ENCODE results near the gene DTNBP1. TPM values are rescaled to one million over a fixed set of nuclear protein-coding genes. Genes with fewer than 3 reads are reported as not detected.

Gene DTNBP1
- total RNA-seq, 1 donor from 2014 or later: 19.2 TPM

GRCh38 chr6:15585760-15586214 lies 77.0 kb downstream of the DTNBP1 start:
- no peak overlapping the region for H3K27ac ChIP-seq (replicated peaks)
- no peak for DNase-seq
- no peak for TF ChIP-seq CTCF (IDR thresholded peaks at IDR 0.05; ENCODE audit: borderline replicate concordance)
- H3K4me1 ChIP-seq: peaks cover 15% of the 10 kb centered on the region
- intact Hi-C loops (cut with micrococcal nuclease): no loop called here
- H3K27me3 ChIP-seq (ENCODE audit: low read depth): no peaks in the 10 kb centered on the region
- H3K4me3 ChIP-seq: no peak overlapping the region
- no peaks in the 10 kb centered on the region for H3K36me3 ChIP-seq
- no peaks in the 10 kb centered on the region for H3K9me3 ChIP-seq (replicated peaks)

- Histone ChIP-seq H3K9me3 (replicated peaks) (no peaks in the 10 kb centered on the region), H3K36me3 (no peaks in the 10 kb centered on the region), H3K4me3 (no peak overlapping the region), H3K27ac (replicated peaks) (no peak overlapping the region), H3K4me1 (peaks cover 21% of the 10 kb centered on the region), H3K27me3 (ENCODE audit: low read depth) (no peaks in the 10 kb centered on the region)
- no peak for TF ChIP-seq CTCF (IDR thresholded peaks at IDR 0.05; ENCODE audit: borderline replicate concordance)
- DNase-seq: no peak
- intact Hi-C loops (cut with micrococcal nuclease): no loop called here
Measured at GRCh38 chr6:15582499-15582898, 80.3 kb downstream of the DTNBP1 start.

GRCh38 chr6:15581751-15582150 lies 81.1 kb downstream of the DTNBP1 start:
- peaks cover 19% of the 10 kb centered on the region for H3K4me1 ChIP-seq
- DNase-seq: no peak
- no peak overlapping the region for H3K4me3 ChIP-seq
- no peak overlapping the region for H3K27ac ChIP-seq (replicated peaks)
- H3K9me3 ChIP-seq (replicated peaks): no peaks in the 10 kb centered on the region
- intact Hi-C loops (cut with micrococcal nuclease): no loop called here
- no peak for TF ChIP-seq CTCF (IDR thresholded peaks at IDR 0.05; ENCODE audit: borderline replicate concordance)
- H3K36me3 ChIP-seq: no peaks in the 10 kb centered on the region
- H3K27me3 ChIP-seq (ENCODE audit: low read depth): no peaks in the 10 kb centered on the region

GRCh38 chr6:15580326-15580725 lies 82.5 kb downstream of the DTNBP1 start:
- intact Hi-C loops (cut with micrococcal nuclease): no loop called here
- no peak overlapping the region for H3K4me3 ChIP-seq
- H3K36me3 ChIP-seq: no peaks in the 10 kb centered on the region
- H3K4me1 ChIP-seq: peaks cover 14% of the 10 kb centered on the region
- TF ChIP-seq CTCF (IDR thresholded peaks at IDR 0.05; ENCODE audit: borderline replicate concordance): no peak
- H3K9me3 ChIP-seq (replicated peaks): no peaks in the 10 kb centered on the region
- no peaks in the 10 kb centered on the region for H3K27me3 ChIP-seq (ENCODE audit: low read depth)
- DNase-seq: no peak
- H3K27ac ChIP-seq (replicated peaks): no peak overlapping the region

- H3K27ac ChIP-seq (replicated peaks): no peak overlapping the region
- no peak overlapping the region for H3K4me3 ChIP-seq
- no peaks in the 10 kb centered on the region for H3K9me3 ChIP-seq (replicated peaks)
- H3K4me1 ChIP-seq: peaks cover 14% of the 10 kb centered on the region
- no peaks in the 10 kb centered on the region for H3K36me3 ChIP-seq
- H3K27me3 ChIP-seq (ENCODE audit: low read depth): no peaks in the 10 kb centered on the region
- intact Hi-C loops (cut with micrococcal nuclease): no loop called here
- no peak for DNase-seq
- TF ChIP-seq CTCF (IDR thresholded peaks at IDR 0.05; ENCODE audit: borderline replicate concordance): no peak
Measured at GRCh38 chr6:15578716-15579391, 84.0 kb downstream of the DTNBP1 start.

Measured in left ventricle myocardium inferior (tissue), 1 donor.